Gastrocnemius medialis (tissue), 4 donors: ENCODE data around the gene ZNF268. TPM values are rescaled to one million over a fixed set of nuclear protein-coding genes. Genes with fewer than 3 reads are reported as not detected.

Experiments
- ATAC-seq, 2 donors: fragments of 150-250 bp; one replicate each; pipeline ENCODE4 v1.9.1; 2016
- DNase-seq, 2 donors: peaks; one replicate each; pipeline ENCODE4 v3.0.0-alpha.2; 2019
- H3K27ac ChIP-seq, 4 donors: fragments of 200-600 bp; sonication (generic); 1 replicate in 1 of 4; 2 replicates in 3 of 4; pipeline ENCODE4 v1.5.1; 2016 to 2018; ENCODE audit warnings: mild to moderate bottlenecking in 2 of 4, moderate library complexity in 1 of 4
- H3K27me3 ChIP-seq, 3 donors: fragments of 200-600 bp; sonication (generic) in 2 of 3; 1 replicate in 1 of 3; 2 replicates in 2 of 3; pipeline versions ENCODE4 v1.5.1 to v1.6.0; 2016 to 2019; ENCODE audit warnings: mild to moderate bottlenecking in 1 of 3, moderate library complexity in 1 of 3
- H3K36me3 ChIP-seq, 2 donors: fragments of 200-600 bp; sonication (generic) in 1 of 2; one replicate each; pipeline ENCODE4 v1.5.1; 2017 to 2018
- H3K4me1 ChIP-seq, 2 donors: fragments of 200-600 bp; sonication (generic) in 1 of 2; one replicate each; pipeline ENCODE4 v1.5.1; 2016 to 2017; ENCODE audit warnings: mild to moderate bottlenecking in 2 of 2
- H3K4me3 ChIP-seq, 4 donors: fragments of 200-600 bp; sonication (generic) in 3 of 4; 1 replicate in 1 of 4; 2 replicates in 3 of 4; pipeline ENCODE4 v1.5.1; 2016 to 2019; ENCODE audit warnings: mild to moderate bottlenecking in 2 of 4
- H3K9me3 ChIP-seq, 3 donors: fragments of 200-600 bp; sonication (generic) in 2 of 3; 1 replicate in 1 of 3; 2 replicates in 2 of 3; pipeline ENCODE4 v1.5.1; 2016 to 2019
- CTCF ChIP-seq, 5 experiments: fragments of 450-650 bp in 3 of 5; fragments of 200-600 bp in 2 of 5; sonication (generic) in 2 of 5; IDR thresholded peaks in 4 of 5; conservative IDR thresholded peaks in 1 of 5; 1 replicate in 4 of 5; 2 replicates in 1 of 5; pipeline ENCODE4 v1.5.1; 2016 to 2019; ENCODE audit warnings: antibody characterized with exemption in 5 of 5, mild to moderate bottlenecking in 3 of 5, moderate library complexity in 3 of 5
- POLR2A ChIP-seq, 2 donors: fragments of 450-650 bp; IDR thresholded peaks; one replicate each; pipeline ENCODE4 v1.6.1; 2017; ENCODE audit warnings: antibody characterized with exemption in 2 of 2, mild to moderate bottlenecking in 2 of 2, moderate library complexity in 2 of 2
- in situ Hi-C, 4 donors: fragments of 200-750 bp; cut with MboI; loops; one replicate each; pipeline versions ENCODE4 v1.15.0 to v1.8.0; 2017; ENCODE audit warnings: low sequenced_read_pairs in 4 of 4
- intact Hi-C: fragments of 100-400 bp; cut with DNase I; formaldehyde crosslinking; loops from one replicate; pipeline ENCODE4 v1.15.1; 2023; ENCODE audit warnings: low total_unique reads
- total RNA-seq, 4 donors: library from RNA; depleted of rRNA; stranded (reverse); fragments of >200 nt; gene quantifications; one replicate each; pipeline versions ENCODE4 v1.1.0 to v1.2.3, GENCODE V29; 2016

ZNF268 gene
- 1 to 10 TPM; 3.8 to 8.9 (median 4.3) TPM for total RNA-seq

GRCh38 chr12:133181238-133181959 lies at the start of gene ZNF268:
Gene ZNF268, plus strand, starts transcription at chr12:133181495. Its CDS starts 503 bp downstream, at chr12:133181998.
- H3K4me1 ChIP-seq: peaks cover 7 to 9% of the 10 kb centered on the region in 2 donors
- no peak for TF ChIP-seq POLR2A (IDR thresholded peaks at IDR 0.05)
- peak; percentile 40 to 76 (median 75) for TF ChIP-seq CTCF (IDR thresholded peaks at IDR 0.05 in 4 of 5, conservative IDR thresholded peaks at IDR 0.05 in 1 of 5)
- peak; percentile 68 to 83 for DNase-seq
- H3K9me3 ChIP-seq: peaks cover 0 to 37% (median 17%) of the 10 kb centered on the region in 3 donors
- in situ Hi-C loops: no loop called here
- intact Hi-C loops: loop anchor here (1.0 kb wide), 5 partner anchors 51 to 225 kb away; partner anchors contain the start of genes ZNF10, ZNF140, ZNF26 and ZNF605
- H3K27me3 ChIP-seq: no peaks in the 10 kb centered on the region
- ATAC-seq: peak; percentile 90 to 100
- peak within 1 kb of the TSS; percentile 65 to 91 (median 84) for H3K4me3 ChIP-seq
- H3K27ac ChIP-seq: peak within 1 kb of the TSS; percentile 44 to 76 (median 62)
- peaks cover 0 to 39% of the 10 kb centered on the region in 2 donors for H3K36me3 ChIP-seq

- peaks cover 3 to 58% (median 13%) of the 10 kb centered on the region in 3 donors for H3K9me3 ChIP-seq
- TF ChIP-seq CTCF (IDR thresholded peaks at IDR 0.05 in 4 of 5, conservative IDR thresholded peaks at IDR 0.05 in 1 of 5) (no peak), POLR2A (IDR thresholded peaks at IDR 0.05) (no peak)
- in situ Hi-C loops: no loop called here
Observed at GRCh38 chr12:133135747-133136146, 45.5 kb upstream of the ZNF268 start.

GRCh38 chr12:133145981-133146380 lies 35.3 kb upstream of the ZNF268 start:
- in situ Hi-C loops: no loop called here
- H3K36me3 ChIP-seq: peaks cover 7 to 100% of the 10 kb centered on the region in 2 donors

More at GRCh38 chr12:133135747-133136146, 45.5 kb upstream of the ZNF268 start:
- H3K27me3 ChIP-seq: no peaks in the 10 kb centered on the region
- peaks cover 4 to 7% of the 10 kb centered on the region in 2 donors for H3K4me1 ChIP-seq
- H3K36me3 ChIP-seq: peaks cover 10 to 87% of the 10 kb centered on the region in 2 donors
- H3K4me3 ChIP-seq: no peak overlapping the region
- no peak overlapping the region for H3K27ac ChIP-seq
- ATAC-seq (no peak), DNase-seq (no peak)
- intact Hi-C loops: no loop called here

GRCh38 chr12:133156125-133156690 lies 25.1 kb upstream of the ZNF268 start:
- no peak overlapping the region for H3K27ac ChIP-seq
- no peak for DNase-seq
- H3K4me1 ChIP-seq: no peaks in the 10 kb centered on the region
- peaks cover 45 to 80% of the 10 kb centered on the region in 2 donors for H3K36me3 ChIP-seq
- intact Hi-C loops (no loop called here), in situ Hi-C loops (no loop called here)
- peaks cover 23 to 87% (median 37%) of the 10 kb centered on the region in 3 donors for H3K9me3 ChIP-seq
- no peaks in the 10 kb centered on the region for H3K27me3 ChIP-seq
- H3K4me3 ChIP-seq: peak overlapping the region in 1 of 4 donors; percentile 46
- no peak for ATAC-seq
- no peak for TF ChIP-seq POLR2A (IDR thresholded peaks at IDR 0.05)
- TF ChIP-seq CTCF (IDR thresholded peaks at IDR 0.05 in 4 of 5, conservative IDR thresholded peaks at IDR 0.05 in 1 of 5): no peak

More at GRCh38 chr12:133145981-133146380, 35.3 kb upstream of the ZNF268 start:
- intact Hi-C loops: no loop called here
- Histone ChIP-seq H3K4me3 (no peak overlapping the region), H3K27ac (no peak overlapping the region), H3K27me3 (no peaks in the 10 kb centered on the region), H3K4me1 (no peaks in the 10 kb centered on the region), H3K9me3 (peaks cover 5 to 64% (median 6%) of the 10 kb centered on the region in 3 donors)
- ATAC-seq (no peak), DNase-seq (no peak)
- TF ChIP-seq POLR2A (IDR thresholded peaks at IDR 0.05) (no peak), CTCF (IDR thresholded peaks at IDR 0.05 in 4 of 5, conservative IDR thresholded peaks at IDR 0.05 in 1 of 5) (no peak)
